IPS-15b (cell line): Measurements from ENCODE around the gene PLCG2.

Experiments used
- H3K27me3 ChIP-seq: one replicate; pipeline ENCODE4 v1.6.1; 2013; ENCODE audit warnings: low read length; ENCODE audit not compliant: control insufficient read depth, insufficient read depth
- H3K36me3 ChIP-seq: one replicate; pipeline ENCODE4 v1.6.1; 2013; ENCODE audit warnings: low read length; ENCODE audit not compliant: control insufficient read depth, insufficient read depth
- H3K4me1 ChIP-seq: one replicate; pipeline ENCODE4 v1.6.1; 2013; ENCODE audit warnings: mild to moderate bottlenecking, low read length; ENCODE audit not compliant: control insufficient read depth, insufficient read depth
- H3K4me3 ChIP-seq: one replicate; pipeline ENCODE4 v1.5.1; 2013; ENCODE audit warnings: low read depth, low read length
- H3K9ac ChIP-seq: one replicate; pipeline ENCODE4 v1.6.1; 2013; ENCODE audit warnings: low read depth, mild to moderate bottlenecking, low read length
- H3K9me3 ChIP-seq: one replicate; pipeline ENCODE4 v1.6.1; 2013; ENCODE audit warnings: mild to moderate bottlenecking, low read length; ENCODE audit not compliant: control insufficient read depth, insufficient read depth

PLCG2 gene

DNA sequence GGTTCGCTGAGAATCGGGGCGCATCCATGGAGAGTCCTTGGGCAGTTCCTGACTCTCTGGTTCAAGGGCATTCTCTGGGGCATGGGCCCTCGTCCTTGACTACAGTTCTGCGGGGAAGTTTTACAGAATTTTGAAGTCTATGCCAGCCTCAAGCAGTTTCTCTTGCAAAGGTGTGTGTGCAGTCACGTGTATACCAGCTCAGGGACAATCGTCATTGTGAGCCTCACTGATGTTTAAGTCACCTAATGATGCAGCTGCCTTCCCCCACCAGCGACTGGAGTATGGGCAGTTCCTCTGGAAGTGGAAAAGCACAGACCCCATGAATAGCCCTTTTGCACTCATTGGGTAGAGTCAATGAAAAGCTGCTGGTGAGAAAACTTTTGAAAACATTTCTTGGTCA, 1.3 kb downstream of the PLCG2 start:
- no peaks in the 10 kb centered on the region for H3K4me1 ChIP-seq
- H3K9ac ChIP-seq = no peak overlapping the region
- H3K4me3 ChIP-seq = no peak overlapping the region
- H3K36me3 ChIP-seq = no peaks in the 10 kb centered on the region
- H3K9me3 ChIP-seq = no peaks in the 10 kb centered on the region
- peaks cover 44% of the 10 kb centered on the region for H3K27me3 ChIP-seq

DNA sequence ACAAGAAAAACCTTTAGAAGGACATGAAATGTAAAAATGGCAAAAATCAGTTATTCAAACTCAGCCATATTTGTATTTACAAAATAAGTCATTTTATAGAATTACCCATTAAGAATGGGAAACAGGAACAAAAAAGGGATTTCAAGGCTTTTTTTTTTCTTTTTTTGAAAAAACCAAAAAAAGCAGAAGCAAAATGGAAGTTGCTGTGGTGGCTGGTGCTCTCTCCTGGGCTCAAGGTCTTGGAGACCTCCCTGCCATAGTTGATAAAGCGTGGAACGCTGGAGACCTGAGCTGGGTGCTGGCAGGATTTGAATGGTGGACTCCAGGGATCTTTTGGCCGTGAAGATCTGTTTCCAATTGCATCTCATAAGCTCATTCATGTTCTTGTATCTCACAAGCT, 3.1 kb downstream of the PLCG2 start:
- Histone ChIP-seq H3K4me1 (no peaks in the 10 kb centered on the region), H3K4me3 (no peak overlapping the region), H3K36me3 (no peaks in the 10 kb centered on the region), H3K9me3 (no peaks in the 10 kb centered on the region), H3K27me3 (peaks cover 41% of the 10 kb centered on the region), H3K9ac (no peak overlapping the region)

GRCh38 chr16:81784072-81784795, 5.1 kb downstream of the PLCG2 start:
- Histone ChIP-seq H3K4me3 (no peak overlapping the region), H3K27me3 (peaks cover 33% of the 10 kb centered on the region), H3K9me3 (no peaks in the 10 kb centered on the region), H3K9ac (no peak overlapping the region), H3K36me3 (no peaks in the 10 kb centered on the region), H3K4me1 (no peaks in the 10 kb centered on the region)

GRCh38 chr16:81785138-81785924, 6.2 kb downstream of the PLCG2 start:
- Histone ChIP-seq H3K36me3 (no peaks in the 10 kb centered on the region), H3K4me3 (no peak overlapping the region), H3K4me1 (no peaks in the 10 kb centered on the region), H3K27me3 (peaks cover 23% of the 10 kb centered on the region), H3K9me3 (no peaks in the 10 kb centered on the region), H3K9ac (no peak overlapping the region)

GRCh38 chr16:81786321-81786720, 7.2 kb downstream of the PLCG2 start:
- H3K9ac ChIP-seq = no peak overlapping the region
- no peaks in the 10 kb centered on the region for H3K4me1 ChIP-seq
- peaks cover 13% of the 10 kb centered on the region for H3K27me3 ChIP-seq

DNA sequence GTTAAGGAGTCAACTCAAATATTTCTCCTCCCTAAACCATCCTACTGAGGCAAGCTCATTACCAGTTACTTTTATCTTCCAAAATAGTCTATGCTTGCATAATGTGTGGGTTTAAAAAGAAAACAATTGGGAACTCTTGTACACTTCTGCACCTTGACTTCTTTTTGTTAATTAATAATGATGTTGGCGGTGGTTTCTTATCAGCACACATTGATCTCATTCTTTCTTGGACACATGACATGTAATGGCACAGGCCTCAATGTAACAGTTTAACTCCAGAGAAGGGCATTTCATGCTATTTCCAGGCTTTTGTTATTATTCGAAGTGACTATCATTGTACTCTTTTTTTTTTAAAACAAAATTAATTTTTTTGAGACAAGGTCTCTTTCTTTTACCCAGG, 7.8 kb downstream of the PLCG2 start:
- H3K27me3 ChIP-seq = peaks cover 9% of the 10 kb centered on the region
- H3K9me3 ChIP-seq = no peaks in the 10 kb centered on the region
- no peak overlapping the region for H3K4me3 ChIP-seq
- H3K9ac ChIP-seq = no peak overlapping the region
- H3K4me1 ChIP-seq = no peaks in the 10 kb centered on the region
- no peaks in the 10 kb centered on the region for H3K36me3 ChIP-seq

More at GRCh38 chr16:81786321-81786720, 7.2 kb downstream of the PLCG2 start:
- H3K36me3 ChIP-seq = no peaks in the 10 kb centered on the region
- H3K9me3 ChIP-seq = no peaks in the 10 kb centered on the region
- H3K4me3 ChIP-seq = no peak overlapping the region

DNA sequence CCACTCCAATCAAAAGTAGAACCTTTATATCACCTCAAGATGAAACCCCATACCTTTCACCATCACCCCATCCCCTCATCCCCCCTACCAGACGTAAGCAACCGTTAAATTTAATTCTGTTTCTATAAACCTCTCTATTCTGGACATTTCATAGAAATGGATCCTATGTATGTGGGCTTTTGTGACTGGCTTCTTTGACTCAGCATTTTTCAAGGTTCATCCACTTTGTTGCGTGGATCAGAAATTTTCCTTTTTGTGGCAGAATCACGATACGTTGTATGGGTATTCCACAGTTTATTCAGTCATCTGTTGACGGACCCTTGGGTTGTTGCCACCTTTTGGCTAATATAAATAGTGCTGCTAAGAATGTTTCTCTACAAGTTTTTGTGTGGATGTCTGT, 8.6 kb downstream of the PLCG2 start:
- Histone ChIP-seq H3K9ac (no peak overlapping the region), H3K9me3 (no peaks in the 10 kb centered on the region), H3K4me3 (no peak overlapping the region), H3K27me3 (peaks cover 3% of the 10 kb centered on the region), H3K36me3 (no peaks in the 10 kb centered on the region), H3K4me1 (no peaks in the 10 kb centered on the region)

DNA sequence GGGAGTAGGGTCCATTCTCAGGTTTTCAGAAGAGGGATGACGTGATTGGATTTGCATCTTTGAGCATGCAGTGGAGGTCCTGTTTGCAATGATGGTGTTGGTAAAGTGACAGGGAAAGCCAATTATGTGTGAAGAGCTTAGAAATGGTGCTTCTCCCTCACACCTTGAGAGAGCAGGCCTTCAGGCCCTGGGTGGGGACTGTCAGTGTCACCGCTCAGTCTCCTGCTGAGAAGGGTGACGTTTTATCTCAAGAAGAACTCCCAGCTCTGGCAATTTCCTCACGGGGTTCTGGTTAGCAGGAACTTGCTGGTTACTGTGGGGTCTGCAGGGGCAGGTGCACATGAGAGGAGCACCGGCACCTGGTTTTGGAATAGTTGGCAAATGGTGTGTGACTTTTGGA, 11.2 kb downstream of the PLCG2 start:
- Histone ChIP-seq H3K27me3 (no peaks in the 10 kb centered on the region), H3K9ac (no peak overlapping the region), H3K4me3 (no peak overlapping the region), H3K36me3 (no peaks in the 10 kb centered on the region), H3K9me3 (no peaks in the 10 kb centered on the region), H3K4me1 (no peaks in the 10 kb centered on the region)

GRCh38 chr16:81790830-81791435, 11.8 kb downstream of the PLCG2 start:
- Histone ChIP-seq H3K9me3 (no peaks in the 10 kb centered on the region), H3K36me3 (no peaks in the 10 kb centered on the region), H3K4me3 (no peak overlapping the region), H3K4me1 (no peaks in the 10 kb centered on the region), H3K9ac (no peak overlapping the region), H3K27me3 (no peaks in the 10 kb centered on the region)

DNA sequence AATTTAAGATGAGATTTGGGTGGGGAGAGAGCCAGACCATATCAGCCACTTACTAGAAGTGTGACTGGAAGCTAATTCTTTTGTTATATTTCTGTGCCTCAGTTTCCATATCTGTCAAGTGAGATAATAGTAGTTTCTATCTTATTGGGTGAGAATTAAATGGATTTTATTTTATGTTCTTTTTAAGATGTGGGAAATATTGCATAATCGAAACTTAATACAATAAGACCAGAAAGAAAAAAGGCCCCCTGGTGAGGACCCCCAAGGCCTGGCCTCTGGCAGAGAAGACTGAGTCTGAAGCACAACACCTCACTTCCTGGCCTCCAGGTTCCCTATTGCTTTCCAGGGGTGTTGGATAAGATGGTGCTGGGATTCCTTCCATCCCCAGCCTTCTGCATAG, 13.7 kb downstream of the PLCG2 start:
- no peaks in the 10 kb centered on the region for H3K27me3 ChIP-seq
- H3K4me3 ChIP-seq = no peak overlapping the region
- H3K9me3 ChIP-seq = no peaks in the 10 kb centered on the region
- no peaks in the 10 kb centered on the region for H3K36me3 ChIP-seq
- no peak overlapping the region for H3K9ac ChIP-seq
- no peaks in the 10 kb centered on the region for H3K4me1 ChIP-seq

- Histone ChIP-seq H3K4me1 (peaks cover 3% of the 10 kb centered on the region), H3K9me3 (no peaks in the 10 kb centered on the region), H3K27me3 (no peaks in the 10 kb centered on the region), H3K9ac (no peak overlapping the region), H3K4me3 (no peak overlapping the region), H3K36me3 (no peaks in the 10 kb centered on the region)
Observed at GRCh38 chr16:81795193-81795592, 16.1 kb downstream of the PLCG2 start.

DNA sequence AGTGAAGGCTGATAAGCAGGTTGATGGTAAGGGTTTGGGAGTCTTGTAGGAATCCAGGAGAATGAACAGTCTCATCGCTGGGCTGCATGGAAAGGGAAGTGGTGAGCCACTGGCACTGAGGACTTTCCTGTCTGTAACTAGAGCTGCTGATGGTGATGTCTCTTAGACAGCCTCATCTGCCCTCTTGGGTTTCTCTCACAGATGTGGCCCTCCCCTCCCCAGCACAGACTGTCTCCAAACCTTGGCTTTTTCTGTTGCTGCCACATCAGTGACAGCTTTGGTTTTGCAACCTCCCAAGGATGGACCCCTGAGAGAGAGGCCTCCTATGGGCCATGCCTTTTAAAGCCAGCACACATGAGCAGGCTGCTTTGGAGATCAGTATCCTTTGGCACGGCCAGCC, 16.9 kb downstream of the PLCG2 start:
- H3K9ac ChIP-seq = no peak overlapping the region
- peaks cover 3% of the 10 kb centered on the region for H3K4me1 ChIP-seq
- no peaks in the 10 kb centered on the region for H3K36me3 ChIP-seq
- no peak overlapping the region for H3K4me3 ChIP-seq
- H3K9me3 ChIP-seq = no peaks in the 10 kb centered on the region
- H3K27me3 ChIP-seq = no peaks in the 10 kb centered on the region
